ENCODE data around the gene C16orf86.

The C16orf86 gene

DNA sequence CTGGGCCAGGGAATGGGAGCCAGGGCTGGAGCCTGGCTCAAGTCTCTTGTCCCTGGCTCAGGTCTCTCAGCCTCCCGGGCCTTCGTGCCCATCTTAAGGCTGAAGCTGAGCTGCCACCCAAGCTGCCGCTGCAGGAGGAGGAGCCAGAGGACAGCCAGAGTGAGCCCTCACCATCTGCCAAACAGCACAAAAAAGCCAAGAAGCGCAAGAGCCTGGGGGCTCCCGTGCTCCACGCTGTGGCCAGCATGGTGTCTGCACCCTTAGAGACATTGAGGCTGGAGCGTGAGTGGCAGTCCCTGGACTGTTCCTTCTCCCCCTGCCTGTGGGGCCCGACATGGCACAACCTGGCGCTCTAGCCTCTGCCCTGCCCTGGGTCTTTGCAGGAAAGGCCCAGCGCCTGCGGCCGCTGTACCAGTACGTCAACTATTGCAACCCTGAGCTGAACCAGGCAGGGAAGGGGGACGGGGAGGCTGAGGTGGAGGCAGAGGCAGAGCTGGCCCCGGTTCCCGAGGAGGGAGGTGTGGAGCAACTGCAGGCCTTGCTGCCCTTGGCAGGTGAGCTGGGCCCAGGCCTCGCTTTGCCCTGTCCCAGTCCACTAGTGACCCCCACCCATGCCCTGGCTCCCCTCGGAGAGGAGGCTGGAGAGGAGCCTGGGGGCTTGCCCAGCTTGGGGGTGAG lies 1.3 kb downstream of the C16orf86 start:
- no peak overlapping the region for H3K27ac Mint-ChIP-seq
- H3K27me3 Mint-ChIP-seq (ENCODE audit: low read depth) = no peaks in the 10 kb centered on the region
- H3K36me3 Mint-ChIP-seq (ENCODE audit: low read depth) = peaks cover 8% of the 10 kb centered on the region
- H3K4me3 Mint-ChIP-seq = peak overlapping the region; percentile 52 to 88 (median 59)
- no peaks in the 10 kb centered on the region for H3K9me3 Mint-ChIP-seq
- TF ChIP-seq, protein P1, sequence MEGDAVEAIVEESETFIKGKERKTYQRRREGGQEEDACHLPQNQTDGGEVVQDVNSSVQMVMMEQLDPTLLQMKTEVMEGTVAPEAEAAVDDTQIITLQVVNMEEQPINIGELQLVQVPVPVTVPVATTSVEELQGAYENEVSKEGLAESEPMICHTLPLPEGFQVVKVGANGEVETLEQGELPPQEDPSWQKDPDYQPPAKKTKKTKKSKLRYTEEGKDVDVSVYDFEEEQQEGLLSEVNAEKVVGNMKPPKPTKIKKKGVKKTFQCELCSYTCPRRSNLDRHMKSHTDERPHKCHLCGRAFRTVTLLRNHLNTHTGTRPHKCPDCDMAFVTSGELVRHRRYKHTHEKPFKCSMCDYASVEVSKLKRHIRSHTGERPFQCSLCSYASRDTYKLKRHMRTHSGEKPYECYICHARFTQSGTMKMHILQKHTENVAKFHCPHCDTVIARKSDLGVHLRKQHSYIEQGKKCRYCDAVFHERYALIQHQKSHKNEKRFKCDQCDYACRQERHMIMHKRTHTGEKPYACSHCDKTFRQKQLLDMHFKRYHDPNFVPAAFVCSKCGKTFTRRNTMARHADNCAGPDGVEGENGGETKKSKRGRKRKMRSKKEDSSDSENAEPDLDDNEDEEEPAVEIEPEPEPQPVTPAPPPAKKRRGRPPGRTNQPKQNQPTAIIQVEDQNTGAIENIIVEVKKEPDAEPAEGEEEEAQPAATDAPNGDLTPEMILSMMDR (IDR thresholded peaks at IDR 0.05; ENCODE audit: unreplicated experiment in 3 of 3) = peak; percentile 75 to 83 (median 78)
- H3K4me1 Mint-ChIP-seq = no peaks in the 10 kb centered on the region

DNA sequence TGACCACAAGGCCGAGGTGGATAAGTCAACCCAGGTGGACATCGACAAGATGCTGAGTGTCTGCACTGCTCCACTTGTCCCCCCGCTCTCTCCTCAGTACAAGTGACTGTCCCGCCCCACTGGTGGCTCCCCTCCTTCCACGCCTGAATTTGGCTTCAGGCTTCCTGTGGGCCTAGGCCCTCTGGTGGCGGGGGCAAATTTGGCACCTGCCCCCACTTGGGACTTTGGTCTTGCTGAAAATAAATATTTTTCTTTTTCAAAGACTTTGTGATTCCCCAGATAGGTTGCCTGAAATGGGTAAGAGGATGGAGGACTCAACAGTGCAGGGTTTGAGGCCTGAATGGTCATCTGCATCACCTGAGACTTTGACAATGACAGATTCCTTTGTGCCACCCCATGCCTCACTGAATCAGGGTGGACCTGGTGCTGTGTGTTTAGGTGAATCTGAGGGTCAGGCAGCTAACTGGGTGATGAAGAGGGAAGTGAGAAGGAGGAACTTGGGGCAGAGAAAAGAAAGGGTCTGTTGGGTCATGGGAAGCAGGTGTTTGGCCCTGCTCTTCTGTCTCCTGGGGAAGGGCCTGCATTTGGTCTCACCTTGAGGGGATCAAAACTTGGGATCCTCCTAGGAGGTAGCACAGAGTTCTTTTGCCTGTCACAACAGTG lies 2.0 kb downstream of the C16orf86 start:
- H3K27me3 Mint-ChIP-seq (ENCODE audit: low read depth) = no peaks in the 10 kb centered on the region
- H3K27ac Mint-ChIP-seq = no peak overlapping the region
- peaks cover 8% of the 10 kb centered on the region for H3K36me3 Mint-ChIP-seq (ENCODE audit: low read depth)
- H3K4me3 Mint-ChIP-seq = peak overlapping the region; percentile 31 to 61 (median 39)
- H3K4me1 Mint-ChIP-seq = peaks cover 3% of the 10 kb centered on the region
- no peaks in the 10 kb centered on the region for H3K9me3 Mint-ChIP-seq
- TF ChIP-seq, protein P1 (IDR thresholded peaks at IDR 0.05; ENCODE audit: unreplicated experiment in 3 of 3) = no peak

DNA sequence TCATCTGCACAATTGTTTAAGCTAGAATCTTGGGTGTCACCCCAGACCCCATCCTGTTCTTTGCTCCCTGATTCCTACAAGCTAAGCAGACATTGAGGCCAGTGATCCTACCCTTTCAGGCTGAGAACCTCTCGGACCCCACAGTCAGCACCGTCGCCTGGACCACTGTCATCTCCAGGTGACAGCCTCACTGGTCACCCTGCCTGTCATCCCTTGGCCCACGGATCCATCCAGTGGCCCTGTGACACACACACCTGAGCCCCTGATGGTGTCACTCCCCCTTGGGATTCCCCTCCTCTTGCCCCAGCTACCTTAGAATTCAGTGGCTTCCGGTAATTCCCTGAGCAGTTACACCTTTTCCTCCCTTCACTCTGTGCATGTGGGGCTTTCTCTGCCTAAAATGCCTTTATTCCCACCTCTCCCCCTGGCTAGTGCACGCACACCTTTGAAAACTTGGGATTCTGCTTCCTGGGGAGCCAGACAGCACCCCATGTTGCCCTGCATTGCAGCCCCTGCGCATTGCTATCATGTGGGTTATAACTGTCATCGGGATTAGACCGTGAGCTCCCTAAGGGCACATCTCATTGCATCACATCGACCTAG lies 3.0 kb downstream of the C16orf86 start:
- Mint-ChIP-seq H3K27ac (no peak overlapping the region), H3K4me3 (peak overlapping the region in 2 of 3 experiments; percentile 24 to 27), H3K36me3 (ENCODE audit: low read depth) (peaks cover 2% of the 10 kb centered on the region), H3K4me1 (peaks cover 13% of the 10 kb centered on the region), H3K9me3 (no peaks in the 10 kb centered on the region), H3K27me3 (ENCODE audit: low read depth) (no peaks in the 10 kb centered on the region)
- TF ChIP-seq, protein P1 (IDR thresholded peaks at IDR 0.05; ENCODE audit: unreplicated experiment in 3 of 3) = no peak

DNA sequence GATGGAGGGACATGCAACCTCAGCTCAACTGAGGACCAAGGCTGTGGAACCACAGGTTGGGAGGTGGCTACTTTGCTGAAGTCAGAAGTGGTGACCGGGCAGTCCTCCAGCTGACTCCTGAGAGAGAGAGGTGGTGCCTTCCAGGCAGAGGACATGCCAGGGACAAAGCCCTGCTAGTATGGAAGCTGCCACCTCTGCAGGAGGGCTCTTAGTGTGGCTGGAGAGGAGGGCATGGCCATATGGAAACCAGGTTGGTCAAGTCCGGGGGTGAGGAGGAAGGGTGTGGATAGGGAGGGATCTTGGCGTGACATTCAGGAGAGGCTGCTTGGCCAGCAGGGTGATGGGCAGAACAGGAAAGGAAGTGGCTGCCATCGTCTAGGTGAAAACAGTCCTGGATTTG lies 5.7 kb downstream of the C16orf86 start:
- no peaks in the 10 kb centered on the region for H3K9me3 Mint-ChIP-seq
- no peak overlapping the region for H3K4me3 Mint-ChIP-seq
- no peak overlapping the region for H3K27ac Mint-ChIP-seq
- peaks cover 13% of the 10 kb centered on the region for H3K4me1 Mint-ChIP-seq
- no peaks in the 10 kb centered on the region for H3K36me3 Mint-ChIP-seq (ENCODE audit: low read depth)
- TF ChIP-seq, protein P1 (IDR thresholded peaks at IDR 0.05; ENCODE audit: unreplicated experiment in 3 of 3) = no peak
- H3K27me3 Mint-ChIP-seq (ENCODE audit: low read depth) = no peaks in the 10 kb centered on the region

DNA sequence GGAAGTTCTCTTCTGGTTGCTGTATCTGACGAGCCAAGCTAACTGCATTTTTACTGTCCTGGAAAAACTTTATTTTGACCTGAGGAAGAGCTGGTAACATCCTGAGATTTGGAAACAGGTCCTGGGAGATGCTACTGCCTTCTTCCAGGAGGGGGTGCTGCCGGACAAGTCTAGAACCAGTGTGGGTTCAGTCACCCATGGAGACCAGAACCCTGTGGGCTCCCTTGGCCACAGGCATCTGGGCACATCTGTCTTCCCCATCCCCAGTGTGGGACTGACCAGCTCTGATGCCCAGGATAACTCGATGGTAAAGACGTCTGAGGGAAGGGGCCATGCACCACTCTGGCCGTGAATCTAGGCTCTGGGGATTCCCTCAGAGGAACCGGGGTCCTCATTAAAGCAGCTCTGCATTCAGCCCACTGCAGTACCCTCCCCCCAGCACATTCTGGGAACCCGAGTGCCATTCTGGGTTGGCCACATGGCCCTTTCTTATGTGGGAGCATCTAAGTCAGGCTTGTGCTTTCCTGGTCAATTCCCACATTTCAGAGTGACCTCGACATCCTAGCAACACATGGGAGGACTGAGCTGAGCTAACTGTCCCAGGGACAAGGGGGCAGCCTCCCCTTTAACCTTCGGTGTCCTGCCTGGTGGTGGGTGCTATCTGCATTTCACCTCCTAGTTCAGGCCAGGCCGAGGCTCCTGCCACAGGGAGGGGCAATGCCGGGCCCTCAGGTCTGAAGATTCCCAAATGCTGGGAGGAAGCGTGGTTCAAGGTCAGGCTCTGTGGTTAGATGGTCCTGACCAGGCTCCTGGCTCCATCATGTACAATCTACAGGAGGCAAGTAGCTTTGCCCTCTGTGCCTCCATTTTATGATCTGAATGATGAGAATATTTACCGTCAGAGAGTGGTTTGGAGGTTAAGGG lies 6.4 kb downstream of the C16orf86 start:
- Mint-ChIP-seq H3K9me3 (no peaks in the 10 kb centered on the region), H3K27ac (peak overlapping the region in 2 of 3 experiments; percentile 25 to 84), H3K36me3 (ENCODE audit: low read depth) (no peaks in the 10 kb centered on the region), H3K4me1 (peaks cover 13% of the 10 kb centered on the region), H3K4me3 (no peak overlapping the region), H3K27me3 (ENCODE audit: low read depth) (no peaks in the 10 kb centered on the region)
- TF ChIP-seq, protein P1 (IDR thresholded peaks at IDR 0.05; ENCODE audit: unreplicated experiment in 3 of 3) = peak; percentile 40 to 52 (median 49)
